Left renal pelvis (tissue), 4 donors: ENCODE data around the gene CHST1. TPM values are rescaled to one million over a fixed set of nuclear protein-coding genes. Genes with fewer than 3 reads are reported as not detected.

ENCODE experiments used
- DNase-seq, 4 donors: peaks; one replicate each; pipeline ENCODE4 v3.0.0-alpha.2; 2013; ENCODE audit warnings: low read depth in 4 of 4, low spot score in 3 of 4
- polyA plus RNA-seq, 4 donors: library from polyadenylated mRNA; unstranded; fragments of 120-200 nt; gene quantifications; one replicate each; pipeline ENCODE4 v1.2.1, GENCODE V29; 2013; ENCODE audit not compliant: insufficient read length in 4 of 4

CHST1 gene
- polyA plus RNA-seq, 4 donors = 7.7 to 13.5 (median 10.0) TPM

DNA sequence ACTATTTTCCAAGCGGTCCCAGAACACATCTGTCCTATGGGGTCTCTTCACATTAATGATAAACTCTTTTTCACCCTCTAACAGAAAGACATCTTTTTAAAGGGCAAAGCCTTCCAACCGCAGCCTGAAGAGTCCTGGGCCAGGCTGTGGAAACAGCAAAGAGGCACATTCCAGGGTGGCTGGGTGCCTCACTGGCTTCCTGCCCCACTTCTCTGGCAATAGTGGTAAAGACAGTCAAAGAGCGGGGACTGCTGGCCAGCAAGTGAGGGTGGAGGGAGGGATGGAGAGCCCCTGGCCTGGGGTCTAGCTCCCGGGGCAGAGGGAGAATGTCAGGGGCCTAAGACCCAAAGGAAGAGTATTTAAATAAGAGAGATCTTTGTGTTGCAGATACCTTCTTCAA lies 10.2 kb upstream of the CHST1 start:
- DNase-seq = no peak

DNA sequence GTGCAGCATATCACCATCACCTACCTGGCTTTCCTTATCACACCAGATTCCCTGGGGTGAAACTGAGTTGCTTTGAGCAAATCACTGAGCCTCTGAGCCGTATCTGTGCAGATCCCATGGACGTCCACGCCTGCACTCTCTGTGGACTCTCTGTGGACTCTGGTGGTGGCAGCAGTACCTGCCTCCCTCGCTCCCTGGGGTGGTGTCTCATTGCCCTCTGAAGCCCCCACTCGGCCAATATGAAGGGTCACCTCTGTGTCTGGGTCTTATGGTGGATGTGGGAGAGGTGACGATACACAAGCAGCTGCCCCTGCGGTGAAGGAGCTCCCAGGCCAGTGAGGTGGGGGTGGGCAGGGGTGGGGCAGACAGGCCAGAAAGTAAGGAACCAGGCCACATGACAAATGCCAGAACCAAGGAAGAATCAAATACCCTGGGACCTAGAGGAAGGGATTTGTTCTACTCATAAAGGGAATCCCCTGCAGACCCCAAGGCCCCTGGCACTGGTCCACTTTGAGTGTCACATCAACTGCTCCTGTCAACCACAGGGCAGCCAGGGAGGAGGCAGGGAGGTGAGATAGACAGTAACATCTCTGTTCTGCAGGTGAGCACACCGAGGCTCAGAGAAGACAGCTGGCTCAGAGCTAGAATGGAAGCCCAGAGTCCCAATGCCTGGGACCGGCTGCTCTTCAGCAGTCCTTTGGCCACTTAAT lies 9.2 kb upstream of the CHST1 start:
- no peak for DNase-seq

DNA sequence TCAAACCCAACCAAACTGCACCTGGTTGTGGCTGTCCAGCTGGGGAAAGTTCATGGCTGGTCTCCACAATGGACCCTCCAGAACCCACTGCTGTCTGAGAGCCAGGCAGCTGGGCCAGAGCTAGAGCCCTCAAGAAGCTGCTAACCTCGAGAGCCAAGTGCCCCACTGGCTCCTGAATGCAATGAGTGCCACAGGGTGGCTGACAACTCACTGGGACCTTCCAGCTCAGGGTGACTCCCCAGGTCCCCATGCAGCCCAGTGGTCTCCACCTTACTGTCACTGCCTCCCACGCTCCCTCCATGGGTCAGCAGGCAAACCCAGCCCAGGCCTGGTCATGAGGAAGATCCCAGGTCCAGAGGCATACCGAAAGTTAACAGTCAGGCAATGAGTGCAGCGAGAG lies 8.0 kb upstream of the CHST1 start:
- DNase-seq = no peak

DNA sequence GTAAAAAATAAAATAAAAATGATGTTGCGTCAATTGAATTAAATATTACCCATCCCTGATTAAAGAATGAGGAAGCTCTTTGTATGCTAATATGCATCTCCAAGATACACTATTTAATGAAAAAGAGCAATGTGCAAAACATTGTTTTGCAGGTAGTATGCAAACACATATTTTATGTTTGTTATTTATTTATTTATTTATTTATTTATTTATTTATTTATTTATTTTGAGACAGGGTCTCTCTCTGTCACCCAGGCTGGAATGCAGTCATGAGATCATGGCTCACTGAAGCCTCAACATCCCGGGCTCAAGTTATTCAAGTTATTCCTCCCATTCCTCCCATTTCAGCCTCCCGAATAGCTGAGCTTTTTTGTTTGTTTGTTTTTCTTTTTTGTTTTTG lies 7.2 kb upstream of the CHST1 start:
- DNase-seq = no peak

DNA sequence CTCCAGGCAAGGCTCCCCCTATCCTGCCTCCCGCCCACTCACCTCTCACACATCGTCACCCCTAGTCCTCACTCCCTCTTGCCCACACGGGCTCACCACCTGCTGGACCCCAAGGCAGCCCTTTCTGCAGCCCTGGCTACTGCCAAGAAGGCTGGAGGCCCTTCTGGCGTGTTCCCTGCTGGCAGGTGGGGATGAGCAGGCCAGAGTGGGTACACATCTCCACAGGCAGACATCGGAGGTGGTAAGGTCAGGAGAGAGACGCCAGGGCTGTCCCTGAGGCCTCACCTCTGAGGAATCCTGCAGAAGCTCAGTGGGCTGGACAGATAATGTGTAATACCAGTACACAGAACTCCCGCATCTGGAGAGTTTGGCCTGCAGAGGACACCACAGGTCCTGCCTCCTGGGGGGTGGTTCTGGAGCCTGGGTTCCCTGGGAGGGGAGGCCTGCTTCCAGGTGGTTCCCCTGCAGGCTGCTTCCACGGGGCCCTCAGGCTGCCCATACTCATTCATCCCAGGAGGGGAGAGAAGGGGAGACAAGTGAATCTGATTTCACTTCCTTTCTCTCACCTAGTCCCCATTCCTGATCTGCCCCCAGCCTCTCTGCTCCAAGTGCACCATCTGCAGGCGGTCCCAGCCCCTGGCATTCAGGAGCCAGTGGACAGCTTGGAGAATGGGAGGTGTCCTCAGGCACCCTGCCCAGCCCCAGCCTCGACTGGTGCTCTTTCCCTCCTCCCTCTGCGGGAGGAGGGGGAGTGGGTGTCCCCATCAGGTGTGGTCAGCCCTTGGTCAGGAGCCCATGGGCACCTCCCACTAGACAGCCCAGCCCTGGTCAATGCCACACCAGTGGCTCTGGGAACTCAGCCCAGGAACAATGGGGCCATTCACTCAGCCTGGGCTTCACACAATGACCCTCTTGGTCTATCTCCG lies 6.1 kb upstream of the CHST1 start:
- DNase-seq = no peak

DNA sequence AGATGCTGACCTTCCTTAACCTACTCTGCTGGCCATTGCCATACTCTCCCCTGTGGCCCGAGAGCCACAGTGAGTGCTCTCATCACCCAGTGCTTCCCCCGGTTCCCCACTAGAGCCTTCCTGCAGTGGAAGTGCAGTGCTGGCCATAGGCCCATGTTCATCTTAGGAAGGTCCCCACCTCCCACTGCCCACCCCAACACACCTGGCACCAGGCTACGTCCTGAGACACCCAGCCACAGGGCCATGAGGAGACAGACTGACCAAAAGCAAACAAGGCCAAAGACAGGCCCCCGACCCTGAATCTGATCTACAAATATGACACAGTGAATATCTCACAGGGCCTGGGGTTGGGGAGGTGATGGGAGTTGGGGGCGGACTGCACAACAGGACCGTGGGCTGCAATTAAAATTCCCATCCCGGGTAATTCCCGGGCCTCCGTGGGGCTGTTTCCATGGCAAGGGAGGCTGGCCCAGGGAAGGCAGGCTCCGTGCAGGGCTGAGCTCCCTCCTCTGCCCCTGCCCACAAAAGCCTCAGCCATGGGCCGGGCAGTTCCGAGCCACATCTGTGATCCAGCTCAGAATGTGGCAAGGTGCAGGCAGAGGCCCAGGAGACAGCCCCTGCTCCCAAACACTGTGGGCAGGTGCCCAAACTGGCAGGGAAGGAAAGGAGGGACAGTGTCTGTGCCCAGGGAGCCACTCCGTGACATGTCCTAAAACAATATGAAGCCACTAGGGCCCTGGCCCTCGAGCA lies 5.1 kb upstream of the CHST1 start:
- DNase-seq = no peak

DNA sequence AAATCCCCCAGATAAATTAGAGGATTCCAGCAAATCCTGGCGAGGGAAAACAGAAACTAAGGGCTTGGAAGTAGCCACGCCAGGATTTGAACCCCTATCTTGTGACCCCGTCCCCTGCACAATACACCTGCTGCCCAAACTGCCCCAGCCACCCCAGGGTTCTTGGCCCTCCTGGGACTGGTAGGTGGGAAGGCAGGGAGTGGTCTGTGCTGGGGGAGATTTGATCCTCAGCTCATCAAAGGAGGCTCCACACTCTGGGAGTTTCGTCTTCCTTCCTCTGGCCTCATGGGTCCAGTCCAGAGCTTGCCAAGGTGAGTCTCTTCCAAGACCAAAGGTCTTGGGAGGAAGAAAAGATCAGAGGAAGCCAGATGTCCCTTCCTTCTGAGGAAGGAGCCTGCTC lies 4.5 kb upstream of the CHST1 start:
- DNase-seq = no peak

DNA sequence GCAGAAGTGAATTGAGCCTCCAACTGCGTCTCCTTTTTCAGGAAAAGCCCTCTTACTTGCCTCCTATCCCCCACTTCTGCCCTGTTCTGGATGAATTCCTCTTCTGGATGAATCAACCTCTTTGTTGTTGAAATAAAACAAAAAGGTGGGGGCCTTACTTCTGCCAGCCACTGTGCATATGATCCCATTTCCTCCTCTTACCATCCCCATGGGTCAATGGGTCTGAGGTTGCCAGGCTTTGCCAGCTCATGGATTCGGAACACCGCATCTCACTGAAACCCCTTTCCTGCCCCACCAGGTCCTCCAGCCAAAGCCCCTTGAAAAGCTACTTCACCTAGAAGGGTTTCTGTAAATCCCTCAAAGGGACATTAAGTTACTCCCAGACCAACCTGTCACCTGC lies 3.7 kb upstream of the CHST1 start:
- DNase-seq = no peak

DNA sequence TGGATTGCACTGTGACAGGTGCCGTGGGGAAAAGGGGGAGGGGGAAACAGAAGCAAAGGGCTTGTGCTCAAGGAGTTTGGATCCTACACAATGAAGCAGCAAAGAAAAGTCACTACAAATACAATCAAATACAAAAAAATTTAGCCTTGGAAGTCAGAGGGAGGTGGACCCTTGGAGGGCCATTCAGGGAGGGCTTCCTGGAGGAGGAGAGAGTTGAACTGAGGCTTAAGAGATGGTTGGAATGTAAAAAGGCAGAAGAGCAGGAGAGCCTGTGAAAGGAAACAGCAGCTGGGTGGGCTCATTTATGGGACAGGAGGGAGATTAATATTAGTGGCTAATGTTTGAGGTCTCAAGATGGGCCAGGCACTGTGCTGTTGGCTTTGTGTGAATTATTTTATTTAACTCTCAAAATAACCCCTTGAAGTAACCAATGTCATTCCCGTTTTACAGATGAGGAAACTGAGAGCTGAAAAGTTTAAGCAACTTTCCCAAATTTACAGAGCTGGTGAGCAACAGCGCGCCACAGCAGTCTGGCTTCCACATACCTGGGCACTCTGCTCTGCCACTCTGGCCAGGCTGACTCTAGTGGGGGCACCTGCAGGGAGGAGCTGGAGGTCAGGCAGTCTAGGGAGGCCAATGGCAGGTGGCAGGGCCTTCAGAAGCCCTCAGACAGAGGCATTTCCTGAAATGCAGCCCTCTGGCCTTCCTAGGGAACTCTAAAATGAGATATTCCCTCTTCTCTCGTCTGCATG lies 2.7 kb upstream of the CHST1 start:
- DNase-seq = no peak

DNA sequence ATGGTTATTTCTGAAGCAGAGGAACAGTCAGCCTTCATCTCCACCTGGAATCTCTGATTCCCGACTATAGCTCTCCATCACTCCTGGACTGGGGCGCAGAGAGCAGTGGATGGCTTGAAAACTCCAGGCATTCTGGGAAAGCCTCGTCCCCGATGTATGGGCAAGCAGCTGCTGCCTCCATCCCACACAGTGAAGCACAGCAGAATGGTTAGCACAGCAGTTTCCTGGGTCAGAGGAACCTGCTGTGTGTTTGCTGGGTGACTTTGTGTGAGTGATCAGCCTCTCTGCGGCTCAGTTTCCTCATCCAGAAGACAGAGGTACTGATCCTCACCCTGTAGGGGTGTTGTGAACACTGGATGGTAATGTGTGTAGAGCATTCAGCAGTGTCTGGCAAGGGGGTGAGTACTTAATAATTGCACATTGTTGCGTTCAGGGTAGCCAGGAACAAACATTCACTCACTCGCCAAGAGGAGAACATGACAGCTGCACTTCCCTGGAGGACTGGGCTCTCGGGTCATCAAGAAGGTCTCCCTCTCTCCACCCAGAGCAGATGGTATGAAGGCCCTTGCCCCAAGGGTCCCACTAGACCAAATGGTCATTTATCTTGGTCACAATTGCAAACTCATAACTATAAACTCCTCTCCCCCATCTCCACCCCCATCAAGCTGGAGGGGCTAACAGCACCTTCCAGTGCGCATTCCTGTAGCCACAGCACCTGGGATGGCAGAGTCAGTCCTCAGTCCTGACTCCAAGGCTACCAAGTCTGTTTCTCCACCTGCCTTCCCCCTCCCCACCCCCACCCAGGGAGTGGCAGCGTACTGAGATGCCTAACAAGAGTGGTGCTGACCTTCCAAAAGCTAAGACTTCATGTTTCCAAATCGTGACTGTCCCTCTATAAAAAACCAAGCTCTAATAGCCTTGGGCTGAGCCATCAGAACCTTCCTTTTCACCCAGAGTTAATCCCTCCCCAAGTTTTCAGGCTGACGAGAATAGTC lies 1.5 kb upstream of the CHST1 start:
- no peak for DNase-seq

DNA sequence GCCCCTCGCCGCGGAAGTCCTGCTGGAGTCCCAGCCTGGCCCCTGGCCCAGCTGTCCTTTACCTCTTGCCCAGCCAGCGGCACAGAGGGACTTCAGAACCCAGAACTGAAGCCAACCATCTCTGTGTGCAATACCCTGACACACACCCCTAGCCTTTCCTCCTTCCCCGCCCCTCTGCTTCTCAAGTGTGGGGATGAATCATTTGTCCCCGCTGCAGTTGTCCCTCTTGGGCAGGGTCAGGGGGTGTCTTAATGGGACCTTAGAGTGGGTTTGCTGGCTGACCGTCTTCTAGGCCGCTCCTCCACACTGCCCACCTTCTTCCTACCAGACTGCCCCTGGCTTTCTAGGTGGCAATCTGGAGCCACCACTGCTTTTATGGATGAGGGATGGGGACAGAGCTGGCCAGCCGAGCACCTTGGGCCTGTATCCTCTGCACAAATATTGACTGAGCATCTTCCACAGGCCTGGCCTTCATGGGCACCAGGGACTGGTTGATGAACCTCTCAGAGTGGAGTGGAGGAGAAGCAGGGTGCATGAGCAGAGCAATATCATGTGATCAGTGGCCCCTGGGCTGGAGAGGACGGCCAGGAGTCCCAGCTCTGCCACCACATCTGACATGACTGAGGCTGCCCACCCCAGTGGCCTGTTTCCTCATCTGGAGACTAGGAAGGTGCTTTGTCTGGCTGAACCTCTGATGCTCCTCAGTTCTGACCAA lies 668 bp upstream of the CHST1 start:
- no peak for DNase-seq

DNA sequence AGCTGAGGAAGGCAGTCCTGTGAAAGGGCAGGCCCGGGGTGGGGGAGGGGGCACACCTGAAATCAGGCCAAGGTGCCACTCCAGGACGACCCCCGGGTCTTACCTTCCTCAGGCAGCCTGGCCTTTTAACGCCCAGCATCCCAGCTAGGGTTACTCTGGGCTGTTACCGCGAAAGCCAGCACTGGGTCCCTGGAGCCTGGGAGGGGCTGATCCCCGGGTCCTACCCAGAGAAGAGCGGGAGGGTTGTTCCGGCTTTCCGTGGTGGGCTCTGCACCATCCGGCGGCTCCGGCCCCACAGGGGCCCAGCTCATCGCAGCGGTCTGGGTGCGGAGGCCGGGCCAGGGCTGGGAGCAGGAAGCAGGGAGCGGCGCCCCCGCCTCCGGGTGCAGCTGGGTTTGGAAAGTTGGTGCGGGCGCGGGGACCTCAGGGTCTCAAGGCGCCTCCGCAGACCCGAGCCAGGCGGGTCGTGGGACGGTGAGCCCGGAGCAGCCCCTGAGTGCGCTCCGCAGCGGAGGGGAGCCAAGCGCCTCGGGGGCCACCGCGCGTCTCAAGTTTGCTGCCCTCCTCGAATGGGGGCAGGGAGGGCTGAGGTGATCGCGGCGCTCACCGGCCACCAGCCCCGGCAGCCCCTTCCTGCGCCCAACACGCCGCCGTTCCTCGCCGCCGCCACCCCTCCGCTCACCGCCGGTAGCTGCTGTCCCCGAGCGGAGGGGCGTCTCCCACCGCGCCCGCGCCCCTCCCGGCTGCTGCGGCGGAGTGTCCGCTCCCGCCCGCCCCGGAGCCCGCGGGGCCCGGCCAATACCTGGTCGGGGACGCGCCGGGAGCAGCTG lies 831 bp downstream of the CHST1 start:
- DNase-seq = no peak

DNA sequence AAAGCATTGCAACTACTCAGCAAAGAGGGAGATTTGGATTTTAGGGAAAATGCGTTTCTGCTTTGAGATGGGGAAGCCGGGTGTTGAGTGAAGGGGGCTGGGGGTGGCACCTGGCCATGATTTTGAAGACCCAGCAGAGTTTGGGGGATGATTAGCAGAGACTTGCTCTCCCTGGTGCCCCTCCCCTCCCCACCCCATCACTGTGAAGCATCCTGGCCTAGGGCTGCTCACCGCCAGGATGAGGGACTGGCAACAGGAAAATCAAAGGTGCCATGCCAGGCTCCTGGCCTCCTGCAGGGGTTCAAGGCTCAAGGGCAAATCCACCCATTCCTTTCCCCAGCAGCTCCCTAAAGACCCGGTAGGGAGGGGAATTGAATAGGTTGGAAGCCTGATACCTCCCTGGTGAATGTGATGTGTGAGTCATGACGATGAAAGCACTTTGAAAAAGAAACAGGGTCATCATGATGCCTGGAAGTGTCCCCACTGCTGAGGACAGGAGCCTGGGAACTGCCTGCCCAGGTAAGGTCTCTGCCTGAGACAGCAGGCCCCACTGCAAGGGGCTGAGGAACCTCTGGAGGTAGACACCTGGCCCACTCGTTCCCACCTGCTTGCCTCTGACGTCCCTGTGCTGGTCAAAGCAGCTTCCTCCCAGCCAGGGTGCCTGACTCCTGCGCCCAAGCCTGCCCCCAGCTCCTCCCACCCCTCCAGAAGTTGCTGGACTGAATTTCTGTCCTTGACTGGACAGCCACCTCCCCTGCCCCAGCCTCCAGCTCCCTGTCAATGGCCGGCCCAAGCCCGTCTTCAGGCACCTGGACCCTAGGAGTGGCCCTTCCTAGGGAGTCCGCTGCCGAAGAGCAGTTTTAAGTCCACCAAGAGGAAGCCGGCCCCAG lies 1.7 kb downstream of the CHST1 start:
- no peak for DNase-seq

DNA sequence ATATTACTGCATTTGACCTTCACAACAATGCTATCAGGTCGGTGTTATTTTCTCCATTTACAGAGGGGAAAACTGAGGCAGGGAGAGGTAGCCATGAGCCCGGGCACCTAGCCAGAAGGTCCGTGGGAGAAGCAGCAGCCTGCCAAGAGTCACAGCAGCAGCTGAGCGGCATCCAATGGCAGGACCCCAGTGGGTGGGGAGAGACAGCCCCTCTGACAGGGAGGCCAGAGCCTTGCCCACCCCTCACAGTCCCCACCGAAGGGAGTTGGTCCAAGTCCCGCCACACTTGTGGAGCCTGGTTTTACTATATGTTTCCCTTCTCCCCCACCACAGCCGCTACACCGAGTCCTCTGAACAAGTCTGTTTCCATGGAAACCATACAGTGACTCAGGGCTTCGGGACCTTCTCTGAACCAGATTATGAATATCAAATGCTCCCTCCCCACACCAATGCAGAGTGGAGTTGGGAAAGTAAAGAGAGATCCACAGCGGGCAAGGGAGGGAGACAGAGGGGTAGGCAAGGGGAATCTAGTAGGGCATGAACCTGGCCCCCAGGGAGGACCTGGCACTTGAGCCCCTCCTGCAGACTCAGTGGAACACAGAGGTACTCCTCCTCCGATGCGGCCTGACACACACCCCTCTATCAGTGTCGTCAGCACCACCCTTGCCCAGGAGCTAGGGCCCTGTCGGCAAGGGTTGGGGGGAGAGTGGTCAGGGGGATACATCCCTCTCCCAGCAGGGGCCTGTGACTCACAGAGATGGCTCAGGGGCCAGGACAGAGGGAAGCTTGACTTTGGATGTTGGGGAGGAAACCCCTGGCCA lies 2.5 kb downstream of the CHST1 start:
- peak in 1 of 4 donors; percentile 37 for DNase-seq

DNA sequence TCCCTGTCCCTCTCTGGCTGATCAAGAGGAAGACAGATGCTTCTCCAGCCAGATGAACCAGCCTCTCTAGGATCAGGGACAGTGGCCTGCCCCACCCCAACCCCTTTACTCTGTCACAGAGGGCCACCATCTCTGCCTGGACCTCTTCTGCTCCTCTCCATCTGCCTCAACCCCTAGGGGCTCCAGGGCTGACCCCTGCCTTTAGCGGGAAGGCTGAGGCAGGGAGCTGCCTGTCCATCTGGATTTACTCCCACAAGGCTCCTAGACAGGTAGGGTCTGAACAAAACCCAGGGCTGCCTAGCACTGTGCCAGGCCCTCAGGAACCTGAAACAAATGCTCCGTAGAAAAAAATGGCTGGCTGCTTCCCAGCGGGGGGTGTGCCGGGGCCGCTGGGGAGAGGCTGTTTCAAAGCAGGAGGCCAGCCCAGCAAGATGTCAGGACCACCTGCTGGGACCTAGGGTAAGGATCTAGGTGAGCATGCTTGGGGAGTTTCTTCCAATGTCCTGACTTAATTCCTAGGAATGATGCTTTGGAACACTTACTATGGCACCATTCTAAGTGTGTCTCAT lies 3.2 kb downstream of the CHST1 start:
- DNase-seq = no peak
